ENCODE results near the gene MPPED1.

DNA sequence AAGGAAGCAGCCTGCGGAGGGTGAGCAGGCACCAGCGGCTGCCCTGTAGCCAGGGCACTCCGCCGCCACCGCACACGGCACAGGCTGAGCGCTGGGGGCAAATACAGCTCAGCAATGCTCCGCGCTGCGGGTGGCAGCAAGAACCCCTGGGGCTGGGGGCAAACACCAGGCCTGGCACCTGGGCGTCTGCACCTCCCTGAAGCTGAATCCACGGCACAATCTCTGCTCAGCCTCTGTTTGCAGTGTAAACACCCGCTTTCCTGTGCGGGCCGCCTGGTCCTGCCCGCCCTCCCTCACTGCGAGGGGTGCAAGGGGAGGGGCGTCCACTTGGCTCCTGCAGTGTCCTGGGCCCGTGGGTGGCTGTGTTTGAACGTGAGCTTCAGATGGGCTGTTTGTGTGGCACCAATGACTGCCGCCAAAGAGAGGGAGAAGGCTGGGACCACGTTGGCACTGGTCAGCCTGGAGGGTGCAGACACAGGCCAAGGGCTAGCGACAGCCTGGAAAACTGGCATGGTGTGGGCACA is 14.8 kb upstream of the MPPED1 start:
- TF ChIP-seq, protein P1, sequence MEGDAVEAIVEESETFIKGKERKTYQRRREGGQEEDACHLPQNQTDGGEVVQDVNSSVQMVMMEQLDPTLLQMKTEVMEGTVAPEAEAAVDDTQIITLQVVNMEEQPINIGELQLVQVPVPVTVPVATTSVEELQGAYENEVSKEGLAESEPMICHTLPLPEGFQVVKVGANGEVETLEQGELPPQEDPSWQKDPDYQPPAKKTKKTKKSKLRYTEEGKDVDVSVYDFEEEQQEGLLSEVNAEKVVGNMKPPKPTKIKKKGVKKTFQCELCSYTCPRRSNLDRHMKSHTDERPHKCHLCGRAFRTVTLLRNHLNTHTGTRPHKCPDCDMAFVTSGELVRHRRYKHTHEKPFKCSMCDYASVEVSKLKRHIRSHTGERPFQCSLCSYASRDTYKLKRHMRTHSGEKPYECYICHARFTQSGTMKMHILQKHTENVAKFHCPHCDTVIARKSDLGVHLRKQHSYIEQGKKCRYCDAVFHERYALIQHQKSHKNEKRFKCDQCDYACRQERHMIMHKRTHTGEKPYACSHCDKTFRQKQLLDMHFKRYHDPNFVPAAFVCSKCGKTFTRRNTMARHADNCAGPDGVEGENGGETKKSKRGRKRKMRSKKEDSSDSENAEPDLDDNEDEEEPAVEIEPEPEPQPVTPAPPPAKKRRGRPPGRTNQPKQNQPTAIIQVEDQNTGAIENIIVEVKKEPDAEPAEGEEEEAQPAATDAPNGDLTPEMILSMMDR (IDR thresholded peaks at IDR 0.05; ENCODE audit: borderline replicate concordance, extremely low read depth, low read length, poor library complexity, severe bottlenecking), result no peak
- no peak for TF ChIP-seq EZH2 (IDR thresholded peaks at IDR 0.05; ENCODE audit: borderline replicate concordance, low read depth, low read length, severe bottlenecking)
